ENCODE results near the gene ZNF213. TPM values are rescaled to one million over a fixed set of nuclear protein-coding genes. Genes with fewer than 3 reads are reported as not detected.
"Not testable (repeated sequence)": the region's sequence is repeated elsewhere in the genome, so short reads cannot be mapped to it uniquely, and the experiment has no call there.

Gene ZNF213
- total RNA-seq, 1 donor from 2014 or later: 13.4 TPM

DNA sequence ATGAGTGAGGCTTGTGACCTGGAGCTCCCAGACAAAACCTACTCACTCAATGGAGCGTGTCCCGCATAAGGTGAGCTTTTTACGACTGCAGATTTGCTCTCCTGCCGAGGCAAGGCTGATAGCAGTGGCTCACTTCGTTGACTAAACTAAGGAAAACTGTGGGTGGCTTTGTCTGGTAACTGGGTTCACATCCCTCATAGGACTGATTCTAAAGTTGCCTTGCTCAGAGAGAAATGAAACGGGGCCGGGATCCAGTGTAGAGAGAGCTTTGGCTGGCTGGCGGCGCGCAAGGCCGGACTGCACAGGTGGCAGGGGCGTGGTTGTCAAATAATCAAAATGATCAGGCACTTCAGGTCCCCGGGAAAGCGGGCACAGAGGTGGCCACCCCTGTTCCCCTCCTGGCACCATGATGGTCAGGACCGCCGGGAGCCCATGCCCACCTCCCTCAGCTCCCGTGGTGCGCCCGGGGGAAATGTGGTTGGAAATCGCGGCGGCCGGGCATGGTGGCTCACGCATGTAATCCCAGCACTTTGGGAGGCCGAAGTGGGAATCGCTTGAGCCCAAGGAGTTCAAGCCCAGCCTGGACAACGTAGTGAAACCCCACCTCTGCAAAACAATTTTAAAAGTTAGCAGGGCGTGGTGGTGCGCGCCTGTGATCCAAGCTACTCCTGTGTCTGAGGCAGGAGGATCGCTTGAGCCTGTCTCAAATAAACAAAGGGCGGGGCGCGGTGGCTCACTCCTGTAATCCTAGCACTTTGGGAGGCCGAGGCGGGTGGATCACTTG, 26.6 kb downstream of the ZNF213 start:
- H3K27me3 Mint-ChIP-seq (ENCODE audit: unreplicated experiment): no peaks in the 10 kb centered on the region
- no peak overlapping the region for H3K27ac Mint-ChIP-seq (ENCODE audit: unreplicated experiment)
- H3K9me3 Mint-ChIP-seq (ENCODE audit: unreplicated experiment): no peaks in the 10 kb centered on the region
- TF ChIP-seq, protein P1, sequence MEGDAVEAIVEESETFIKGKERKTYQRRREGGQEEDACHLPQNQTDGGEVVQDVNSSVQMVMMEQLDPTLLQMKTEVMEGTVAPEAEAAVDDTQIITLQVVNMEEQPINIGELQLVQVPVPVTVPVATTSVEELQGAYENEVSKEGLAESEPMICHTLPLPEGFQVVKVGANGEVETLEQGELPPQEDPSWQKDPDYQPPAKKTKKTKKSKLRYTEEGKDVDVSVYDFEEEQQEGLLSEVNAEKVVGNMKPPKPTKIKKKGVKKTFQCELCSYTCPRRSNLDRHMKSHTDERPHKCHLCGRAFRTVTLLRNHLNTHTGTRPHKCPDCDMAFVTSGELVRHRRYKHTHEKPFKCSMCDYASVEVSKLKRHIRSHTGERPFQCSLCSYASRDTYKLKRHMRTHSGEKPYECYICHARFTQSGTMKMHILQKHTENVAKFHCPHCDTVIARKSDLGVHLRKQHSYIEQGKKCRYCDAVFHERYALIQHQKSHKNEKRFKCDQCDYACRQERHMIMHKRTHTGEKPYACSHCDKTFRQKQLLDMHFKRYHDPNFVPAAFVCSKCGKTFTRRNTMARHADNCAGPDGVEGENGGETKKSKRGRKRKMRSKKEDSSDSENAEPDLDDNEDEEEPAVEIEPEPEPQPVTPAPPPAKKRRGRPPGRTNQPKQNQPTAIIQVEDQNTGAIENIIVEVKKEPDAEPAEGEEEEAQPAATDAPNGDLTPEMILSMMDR (IDR thresholded peaks at IDR 0.05): no peak
- peak overlapping the region; percentile 44 for H3K4me3 Mint-ChIP-seq (ENCODE audit: unreplicated experiment)
- peaks cover 26% of the 10 kb centered on the region for H3K4me1 Mint-ChIP-seq (ENCODE audit: unreplicated experiment)
- DNase-seq (ENCODE audit: extremely low spot score, unreplicated experiment): no peak
- H3K36me3 Mint-ChIP-seq (ENCODE audit: unreplicated experiment): no peaks in the 10 kb centered on the region

DNA sequence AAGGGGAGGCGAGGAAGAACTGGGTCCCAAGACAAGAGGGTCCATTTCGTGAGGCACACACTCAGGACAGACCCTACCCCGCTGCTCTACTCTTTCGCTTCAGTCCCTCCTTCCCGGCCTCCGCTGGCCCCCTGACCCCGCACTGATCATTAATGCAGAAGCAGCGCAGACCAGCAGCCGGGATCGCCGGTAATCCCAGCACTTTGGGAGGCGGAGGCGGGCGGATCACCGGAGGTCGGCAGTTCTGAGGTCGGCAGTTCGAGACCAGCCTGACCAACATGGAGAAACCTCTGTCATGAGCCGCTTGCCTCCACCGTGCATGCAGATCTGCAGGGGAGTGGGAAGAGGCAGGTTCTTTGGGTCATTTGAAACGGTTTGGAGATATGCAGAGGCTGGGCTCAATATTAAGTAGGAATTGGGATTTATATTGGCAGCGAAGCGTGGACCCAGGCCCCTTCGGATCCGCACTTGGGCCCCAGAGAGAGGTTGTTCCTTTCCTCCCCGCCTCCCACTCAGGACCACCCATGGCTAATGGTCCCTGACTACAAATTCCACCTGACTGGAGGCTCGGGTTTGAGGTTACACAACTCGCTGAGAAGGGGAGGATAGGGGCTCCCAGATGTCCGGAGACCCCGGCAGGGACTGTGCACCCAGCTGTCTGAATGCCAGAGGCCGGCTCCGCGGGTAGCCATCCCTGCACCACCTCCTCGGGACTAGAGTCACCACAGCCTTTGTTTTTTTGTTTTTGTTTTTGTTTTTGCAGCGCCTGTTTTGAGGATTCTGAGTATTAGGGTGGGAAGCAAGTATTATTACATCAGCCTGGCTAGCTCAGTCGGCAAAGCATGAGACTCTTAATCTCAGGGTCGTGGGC, 29.5 kb downstream of the ZNF213 start:
- Mint-ChIP-seq H3K27ac (ENCODE audit: unreplicated experiment) (no peak overlapping the region), H3K27me3 (ENCODE audit: unreplicated experiment) (no peaks in the 10 kb centered on the region), H3K9me3 (ENCODE audit: unreplicated experiment) (no peaks in the 10 kb centered on the region), H3K4me1 (ENCODE audit: unreplicated experiment) (peaks cover 9% of the 10 kb centered on the region), H3K36me3 (ENCODE audit: unreplicated experiment) (no peaks in the 10 kb centered on the region), H3K4me3 (ENCODE audit: unreplicated experiment) (no peak overlapping the region)
- TF ChIP-seq, protein P1 (IDR thresholded peaks at IDR 0.05): no peak
- no peak for DNase-seq (ENCODE audit: extremely low spot score, unreplicated experiment)

DNA sequence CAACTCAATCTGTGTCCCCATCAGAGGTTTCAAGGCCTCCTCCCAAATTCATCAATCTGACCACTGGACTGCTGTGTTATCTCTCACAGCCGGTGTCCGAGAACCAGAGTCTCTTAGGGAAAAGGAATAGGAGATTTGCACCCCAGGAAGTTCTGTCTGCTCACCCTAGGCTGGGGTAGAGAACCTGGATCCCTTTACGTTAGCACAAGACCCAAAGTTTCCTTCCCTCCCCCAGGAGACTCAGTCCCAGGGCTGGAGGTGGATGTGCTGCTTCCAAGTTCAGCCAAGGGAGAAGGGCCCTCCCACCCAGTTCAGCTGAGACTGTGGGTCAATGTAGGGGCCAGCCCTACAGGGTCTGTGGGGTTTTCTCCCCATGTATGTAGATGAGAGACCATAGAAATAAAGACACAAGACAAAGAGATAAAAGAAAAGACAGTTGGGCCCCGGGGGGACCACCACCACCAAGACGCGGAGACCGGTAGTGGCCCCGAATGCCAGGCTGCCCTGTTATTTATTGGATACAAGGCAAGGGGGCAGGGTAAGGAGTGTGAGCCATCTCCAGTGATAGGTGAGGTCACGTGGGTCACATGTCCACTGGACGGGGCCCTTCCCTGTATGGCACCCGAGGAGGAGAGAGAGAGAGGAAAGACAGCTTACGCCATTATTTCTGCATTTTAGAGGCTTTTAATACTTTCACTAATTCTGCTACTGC, 30.4 kb downstream of the ZNF213 start:
- DNase-seq (ENCODE audit: extremely low spot score, unreplicated experiment): no peak
- TF ChIP-seq, protein P1 (IDR thresholded peaks at IDR 0.05): no peak
- H3K36me3 Mint-ChIP-seq (ENCODE audit: unreplicated experiment): no peaks in the 10 kb centered on the region
- no peaks in the 10 kb centered on the region for H3K27me3 Mint-ChIP-seq (ENCODE audit: unreplicated experiment)
- peak overlapping the region; percentile 54 for H3K27ac Mint-ChIP-seq (ENCODE audit: unreplicated experiment)
- H3K4me1 Mint-ChIP-seq (ENCODE audit: unreplicated experiment): peaks cover 8% of the 10 kb centered on the region
- no peak overlapping the region for H3K4me3 Mint-ChIP-seq (ENCODE audit: unreplicated experiment)
- H3K9me3 Mint-ChIP-seq (ENCODE audit: unreplicated experiment): no peaks in the 10 kb centered on the region

DNA sequence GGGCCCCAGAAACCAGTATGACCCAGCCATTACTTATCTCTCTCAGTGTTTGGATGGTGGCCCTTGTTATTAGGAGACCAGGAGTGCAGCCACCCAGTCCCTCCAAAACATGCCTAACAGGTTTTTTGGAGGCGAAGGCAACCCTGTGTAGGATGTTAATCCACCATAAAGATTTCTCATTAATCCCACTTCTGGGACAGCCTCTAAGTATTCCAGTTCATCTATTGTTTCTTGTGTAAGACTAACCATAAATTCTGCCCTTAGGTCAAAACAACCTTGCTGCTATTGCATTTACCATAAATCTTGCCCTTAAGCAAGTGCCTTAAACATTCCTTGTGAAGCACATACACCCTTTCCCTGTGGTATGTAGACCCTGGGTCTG, 31.7 kb downstream of the ZNF213 start:
- TF ChIP-seq, protein P1 (IDR thresholded peaks at IDR 0.05): no peak
- Mint-ChIP-seq H3K27ac (ENCODE audit: unreplicated experiment) (no peak overlapping the region), H3K4me3 (ENCODE audit: unreplicated experiment) (no peak overlapping the region), H3K36me3 (ENCODE audit: unreplicated experiment) (no peaks in the 10 kb centered on the region), H3K4me1 (ENCODE audit: unreplicated experiment) (peaks cover 5% of the 10 kb centered on the region), H3K9me3 (ENCODE audit: unreplicated experiment) (no peaks in the 10 kb centered on the region), H3K27me3 (ENCODE audit: unreplicated experiment) (peaks cover 5% of the 10 kb centered on the region)
- no peak for DNase-seq (ENCODE audit: extremely low spot score, unreplicated experiment)

DNA sequence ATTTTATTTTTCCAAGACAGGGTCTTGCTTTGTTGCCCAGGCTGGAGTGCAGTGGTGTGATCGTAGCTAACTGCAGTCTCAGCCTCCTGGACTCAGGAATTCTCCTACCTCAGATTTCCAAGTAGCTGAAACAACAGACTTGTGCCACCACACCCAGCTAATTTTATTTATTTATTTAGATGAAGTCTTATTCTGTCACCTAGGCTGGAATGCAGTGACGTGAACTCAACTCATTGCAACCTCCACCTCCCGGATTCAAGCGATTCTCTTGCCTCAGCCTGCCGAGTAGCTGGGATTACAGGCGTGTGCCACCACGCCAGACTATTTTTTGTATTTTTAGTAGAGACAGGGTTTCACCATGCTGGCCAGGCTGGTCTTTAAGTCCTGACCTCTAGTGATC, 33.9 kb downstream of the ZNF213 start:
- not testable (repeated sequence) for DNase-seq (ENCODE audit: extremely low spot score, unreplicated experiment); H3K4me3 Mint-ChIP-seq (ENCODE audit: unreplicated experiment); H3K36me3 Mint-ChIP-seq (ENCODE audit: unreplicated experiment); H3K9me3 Mint-ChIP-seq (ENCODE audit: unreplicated experiment); H3K4me1 Mint-ChIP-seq (ENCODE audit: unreplicated experiment); H3K27ac Mint-ChIP-seq (ENCODE audit: unreplicated experiment)
- peaks cover 15% of the 10 kb centered on the region for H3K27me3 Mint-ChIP-seq (ENCODE audit: unreplicated experiment)
